ENCODE data around the gene NT5DC2. TPM values are rescaled to one million over a fixed set of nuclear protein-coding genes. Genes with fewer than 3 reads are reported as not detected.

NT5DC2 gene
- total and polyA plus RNA-seq, 7 donors = 9.0 to 32.8 (median 15.7) TPM

GRCh38 chr3:52516509-52517195 is 17.0 kb downstream of the NT5DC2 start:
- intact Hi-C loops (cut with DNase I) = no loop called here
- Histone ChIP-seq H3K9me3 (no peaks in the 10 kb centered on the region), H3K27me3 (no peaks in the 10 kb centered on the region), H3K4me1 (peaks cover 0 to 12% (median 3%) of the 10 kb centered on the region in 4 donors), H3K27ac (no peak overlapping the region), H3K4me3 (no peak overlapping the region), H3K36me3 (no peaks in the 10 kb centered on the region)
- TF ChIP-seq EP300 (IDR thresholded peaks at IDR 0.05) (no peak), CTCF (IDR thresholded peaks at IDR 0.05) (no peak), POLR2AphosphoS5 (IDR thresholded peaks at IDR 0.05) (no peak), POLR2A (IDR thresholded peaks at IDR 0.05) (no peak)
- WGBS, 2 donors = 92 to 95% methylated on average over 19 of the region's 19 CpGs
- DNase-seq = no peak

- H3K9me3 ChIP-seq = no peaks in the 10 kb centered on the region
- no peak overlapping the region for H3K27ac ChIP-seq
- no peaks in the 10 kb centered on the region for H3K36me3 ChIP-seq
- no peak for TF ChIP-seq EP300 (IDR thresholded peaks at IDR 0.05)
- TF ChIP-seq POLR2A (IDR thresholded peaks at IDR 0.05) = no peak
- TF ChIP-seq CTCF (IDR thresholded peaks at IDR 0.05) = no peak
- no peak for TF ChIP-seq POLR2AphosphoS5 (IDR thresholded peaks at IDR 0.05)
- 47 to 65% methylated on average over 6 of the region's 6 CpGs for WGBS, 2 donors
- H3K4me1 ChIP-seq = peaks cover 0 to 12% (median 3%) of the 10 kb centered on the region in 4 donors
- DNase-seq = no peak
- intact Hi-C loops (cut with DNase I) = no loop called here
- no peaks in the 10 kb centered on the region for H3K27me3 ChIP-seq
- H3K4me3 ChIP-seq = no peak overlapping the region
These were observed 18.5 kb downstream of the NT5DC2 start for GRCh38 chr3:52515192-52515591.

- peaks cover 0 to 12% (median 3%) of the 10 kb centered on the region in 4 donors for H3K4me1 ChIP-seq
- WGBS, 2 donors = 82 to 89% methylated on average over 11 of the region's 11 CpGs
These were observed 19.1 kb downstream of the NT5DC2 start for GRCh38 chr3:52514576-52514975.

GRCh38 chr3:52513281-52513680 is 20.4 kb downstream of the NT5DC2 start:
- H3K9me3 ChIP-seq = no peaks in the 10 kb centered on the region
- WGBS, 2 donors = 89 to 92% methylated on average over 7 of the region's 7 CpGs

More at GRCh38 chr3:52514576-52514975, 19.1 kb downstream of the NT5DC2 start:
- H3K9me3 ChIP-seq = no peaks in the 10 kb centered on the region
- intact Hi-C loops (cut with DNase I) = no loop called here
- H3K27ac ChIP-seq = no peak overlapping the region
- no peak for TF ChIP-seq POLR2A (IDR thresholded peaks at IDR 0.05)
- TF ChIP-seq POLR2AphosphoS5 (IDR thresholded peaks at IDR 0.05) = no peak
- TF ChIP-seq EP300 (IDR thresholded peaks at IDR 0.05) = no peak
- no peak for TF ChIP-seq CTCF (IDR thresholded peaks at IDR 0.05)
- DNase-seq = no peak
- no peaks in the 10 kb centered on the region for H3K27me3 ChIP-seq
- H3K36me3 ChIP-seq = no peaks in the 10 kb centered on the region
- H3K4me3 ChIP-seq = no peak overlapping the region

More at GRCh38 chr3:52513281-52513680, 20.4 kb downstream of the NT5DC2 start:
- peaks cover 0 to 3% (median 0%) of the 10 kb centered on the region in 4 donors for H3K4me1 ChIP-seq
- TF ChIP-seq POLR2A (IDR thresholded peaks at IDR 0.05) (no peak), POLR2AphosphoS5 (IDR thresholded peaks at IDR 0.05) (no peak), EP300 (IDR thresholded peaks at IDR 0.05) (no peak), CTCF (IDR thresholded peaks at IDR 0.05) (no peak)
- no peak overlapping the region for H3K4me3 ChIP-seq
- H3K36me3 ChIP-seq = no peaks in the 10 kb centered on the region
- intact Hi-C loops (cut with DNase I) = no loop called here
- H3K27me3 ChIP-seq = no peaks in the 10 kb centered on the region
- DNase-seq = no peak
- H3K27ac ChIP-seq = no peak overlapping the region

Measured in sigmoid colon (tissue), 7 donors.